K562 (cell line): Measurements from ENCODE around the gene IQGAP3. TPM values are rescaled to one million over a fixed set of nuclear protein-coding genes. Genes with fewer than 3 reads are reported as not detected.

Experiments
- ATF3 ChIP-seq, 2 experiments: fragments of 450-650 bp in 1 of 2; sonication (generic) in 1 of 2; formaldehyde crosslinking in 1 of 2; IDR thresholded peaks in 1 of 2; conservative IDR thresholded peaks in 1 of 2; 2 replicates each; pipeline versions ENCODE4 v1.6.1 to v1.8.1; 2016 to 2023; ENCODE audit warnings: mild to moderate bottlenecking in 2 of 2, moderate library complexity in 2 of 2, inconsistent platforms in 1 of 2, missing genetic modification reagents in 1 of 2
- BHLHE40 ChIP-seq: IDR thresholded peaks from 2 replicates; pipeline ENCODE4 v1.6.1; 2011; ENCODE audit warnings: low read length, improper control_type of control experiment
- BRF2 ChIP-seq: IDR thresholded peaks from 3 replicates; pipeline ENCODE4 v1.6.1; 2011; ENCODE audit warnings: borderline replicate concordance, mild to moderate bottlenecking; ENCODE audit not compliant: insufficient read length, insufficient read depth
- ELK1 ChIP-seq: sonication (generic); formaldehyde crosslinking; IDR thresholded peaks from 2 replicates; pipeline ENCODE4 v1.8.1; 2022; ENCODE audit warnings: missing genetic modification reagents
- GTF2A2 ChIP-seq: IDR thresholded peaks from 2 replicates; pipeline ENCODE4 v1.6.1; 2016; ENCODE audit warnings: mild to moderate bottlenecking, missing genetic modification characterization, missing compliant biosample characterization
- HDAC3 ChIP-seq: fragments of 450-650 bp; IDR thresholded peaks from 2 replicates; pipeline ENCODE4 v1.6.1; 2018; ENCODE audit warnings: borderline replicate concordance, mild to moderate bottlenecking, moderate library complexity; ENCODE audit not compliant: partially characterized antibody
- NCOR1 ChIP-seq: fragments of 450-650 bp; IDR thresholded peaks from 2 replicates; pipeline ENCODE4 v1.6.1; 2016; ENCODE audit warnings: mild to moderate bottlenecking, moderate library complexity
- NR4A1 ChIP-seq, 2 experiments: fragments of 250-450 bp in 1 of 2; fragments of 450-650 bp in 1 of 2; sonication (Bioruptor Pico) in 1 of 2; IDR thresholded peaks; 2 replicates each; pipeline versions ENCODE4 v1.4.0 to v1.6.1; 2016 to 2020; ENCODE audit warnings: mild to moderate bottlenecking in 2 of 2, missing compliant biosample characterization in 1 of 2, missing genetic modification characterization in 1 of 2, moderate library complexity in 1 of 2
- PHF20 ChIP-seq: fragments of 450-650 bp; IDR thresholded peaks from 2 replicates; pipeline ENCODE4 v1.6.1; 2018; ENCODE audit not compliant: partially characterized antibody
- PPARD ChIP-seq: fragments of 250-450 bp; sonication (Bioruptor Pico); IDR thresholded peaks from 2 replicates; pipeline ENCODE4 v1.8.0; 2022; ENCODE audit warnings: inconsistent platforms, mild to moderate bottlenecking, moderate library complexity
- RAD21 ChIP-seq, 2 experiments: fragments of 250-450 bp in 1 of 2; fragments of 450-650 bp in 1 of 2; sonication (Bioruptor Pico) in 1 of 2; formaldehyde crosslinking in 1 of 2; IDR thresholded peaks in 1 of 2; conservative IDR thresholded peaks in 1 of 2; 2 replicates each; pipeline versions ENCODE4 v1.4.0 to v1.8.0; 2020 to 2022; ENCODE audit warnings: mild to moderate bottlenecking in 2 of 2, moderate library complexity in 1 of 2
- RNF219 ChIP-seq: fragments of 250-450 bp; sonication (Bioruptor Pico); IDR thresholded peaks from 2 replicates; pipeline ENCODE4 v1.5.0; 2022; ENCODE audit warnings: mild to moderate bottlenecking
- SP2 ChIP-seq: IDR thresholded peaks from 2 replicates; pipeline ENCODE4 v1.6.1; 2011; ENCODE audit warnings: mild to moderate bottlenecking, low read depth, low read length, moderate library complexity; ENCODE audit not compliant: poor library complexity, severe bottlenecking; ENCODE audit errors: extremely low read depth
- TBP ChIP-seq: optimal IDR thresholded peaks from 2 replicates; pipeline ENCODE3; 2011; ENCODE audit warnings: low read depth, low read length, improper control_type of control experiment
- VEZF1 ChIP-seq: fragments of 200-800 bp; sonication (Bioruptor generic); IDR thresholded peaks from 2 replicates; pipeline ENCODE4 v1.6.1; 2017; ENCODE audit warnings: missing genetic modification characterization, missing compliant biosample characterization
- YY1 ChIP-seq, 3 experiments: IDR thresholded peaks; 2 replicates each; pipeline ENCODE4 v1.6.1; 2011; ENCODE audit warnings: low read length in 2 of 3, mild to moderate bottlenecking in 2 of 3, moderate library complexity in 2 of 3, borderline replicate concordance in 1 of 3, control low read depth in 1 of 3, low read depth in 1 of 3; ENCODE audit not compliant: insufficient read depth in 3 of 3, insufficient replicate concordance in 2 of 3, control insufficient read depth in 1 of 3, insufficient read length in 1 of 3; ENCODE audit errors: extremely low read depth in 1 of 3
- ZNF507 ChIP-seq: conservative IDR thresholded peaks from 2 replicates; pipeline ENCODE4 v1.6.1; 2017; ENCODE audit warnings: missing genetic modification characterization, missing compliant biosample characterization
- ZNF668 ChIP-seq: fragments of 250-450 bp; sonication (Bioruptor Pico); IDR thresholded peaks from 2 replicates; pipeline ENCODE4 v1.8.0; 2022; ENCODE audit warnings: mild to moderate bottlenecking, inconsistent platforms
- polyA plus RNA-seq, 8 experiments: library from polyadenylated mRNA; depleted of rRNA in 4 of 8; stranded (reverse) in 5 of 8; unstranded in 3 of 8; fragments of >200 nt; fragmentation: Nextera tagmentation in 2 of 8; fragmentation: Illumina TruSeq in 1 of 8; extraction: Ambion mirVana in 2 of 8; extraction: Trizol in 1 of 8; gene quantifications; 2 replicates each; pipeline versions ENCODE4 v1.2.1 to v1.2.3, GENCODE V29; 2011 to 2014; ENCODE audit warnings: inconsistent platforms in 1 of 8, missing spikeins in 1 of 8
- total RNA-seq, 7 experiments: library from RNA; depleted of rRNA in 6 of 7; stranded (reverse); fragments of >200 nt in 6 of 7; fragmentation: Illumina TruSeq in 2 of 7; extraction: Trizol in 2 of 7; gene quantifications; 2 replicates each; pipeline versions ENCODE4 v1.2.1 to v1.2.3, GENCODE V29; 2011 to 2021; ENCODE audit warnings: low replicate concordance in 1 of 7

Gene IQGAP3
- total and polyA plus RNA-seq, 9 of the 15 experiments (the other 6 are each of a cell fraction or from before 2014, with no cell fraction given), result 1.4 to 16.6 (median 11.9) TPM

- TF ChIP-seq RNF219 (CRISPR knock-in tag) (no peak), BHLHE40 (peak; percentile 30; the same call in 1 of the 2 replicates), NCOR1 (no peak), GTF2A2 (tag) (no peak), PHF20 (peak; percentile 96), SP2 (peak; percentile 80), NR4A1 (CRISPR knock-in tag; IDR thresholded peaks at IDR 0.05) (no peak), NR4A1 (tag; IDR thresholded peaks at IDR 0.05) (peak; percentile 81), TBP (peak; percentile 93), BRF2 (no peak), RAD21 (CRISPR knock-in tag; conservative IDR thresholded peaks at IDR 0.05 in 1 of 2, IDR thresholded peaks at IDR 0.05 in 1 of 2) (0 out of 4 replicates have a peak, but pooled peaks of 1 of the 2 experiments have one; percentile 10), YY1 (IDR thresholded peaks at IDR 0.05; ENCODE audit: borderline replicate concordance in 1 of 3, control insufficient read depth in 1 of 3, extremely low read depth in 1 of 3, insufficient read depth in 3 of 3, insufficient read length in 1 of 3, insufficient replicate concordance in 2 of 3, low read depth in 1 of 3, low read length in 2 of 3) (peak; percentile 88 to 99 (median 98)), ZNF668 (CRISPR knock-in tag) (no peak), ZNF507 (tag) (no peak), HDAC3 (peak; percentile 52), VEZF1 (no peak), ELK1 (CRISPR knock-in tag) (no peak), ATF3 (IDR thresholded peaks at IDR 0.05) (no peak), ATF3 (CRISPR knock-in tag; conservative IDR thresholded peaks at IDR 0.05) (0 out of 2 replicates have a peak, but pooled peaks have one; percentile 54), PPARD (CRISPR knock-in tag) (no peak)
These were observed 28.9 kb upstream of the IQGAP3 start, which contains the start of gene GPATCH4 (continued) for GRCh38 chr1:156601122-156601830.
